ENCODE data around the gene SIGLEC6.

Gene SIGLEC6

GRCh38 chr19:51472607-51473006, 58.9 kb downstream of the SIGLEC6 start:
- no peak for DNase-seq

GRCh38 chr19:51471527-51471926, 59.9 kb downstream of the SIGLEC6 start:
- DNase-seq = no peak

GRCh38 chr19:51470966-51471365, 60.5 kb downstream of the SIGLEC6 start:
- DNase-seq = no peak

GRCh38 chr19:51469629-51470028, 61.8 kb downstream of the SIGLEC6 start:
- DNase-seq = no peak

GRCh38 chr19:51469162-51469561, 62.3 kb downstream of the SIGLEC6 start:
- DNase-seq = no peak

- DNase-seq = no peak
Observed at GRCh38 chr19:51468545-51468920, 62.9 kb downstream of the SIGLEC6 start.

GRCh38 chr19:51467864-51468544, 63.5 kb downstream of the SIGLEC6 start:
- DNase-seq = no peak
